Esophagus squamous epithelium (tissue), 5 donors: ENCODE data around the gene CD58. TPM values are rescaled to one million over a fixed set of nuclear protein-coding genes. Genes with fewer than 3 reads are reported as not detected.
"Not testable (repeated sequence)": the region's sequence is repeated elsewhere in the genome, so short reads cannot be mapped to it uniquely, and the experiment has no call there.

Experiments
- DNase-seq: peaks from one replicate; lab custom pipeline; 2025; lab: John Stamatoyannopoulos, UW
- H3K27ac ChIP-seq, 4 donors: fragments of 200-600 bp; sonication (generic); one replicate each; pipeline ENCODE4 v1.5.1; 2016 to 2019; ENCODE audit warnings: mild to moderate bottlenecking in 1 of 4
- H3K27me3 ChIP-seq, 4 donors: fragments of 200-600 bp; sonication (generic); 1 replicate in 3 of 4; 2 replicates in 1 of 4; pipeline versions ENCODE4 v1.5.1 to v1.6.0; 2017 to 2021; ENCODE audit warnings: antibody characterized with exemption in 1 of 4
- H3K36me3 ChIP-seq, 3 donors: fragments of 200-600 bp; sonication (generic); one replicate each; pipeline ENCODE4 v1.5.1; 2016 to 2019
- H3K4me1 ChIP-seq, 3 donors: fragments of 200-600 bp; sonication (generic); one replicate each; pipeline ENCODE4 v1.5.1; 2017 to 2019
- H3K4me3 ChIP-seq, 4 donors: fragments of 200-600 bp; sonication (generic); 1 replicate in 3 of 4; 2 replicates in 1 of 4; pipeline ENCODE4 v1.5.1; 2016 to 2019; ENCODE audit warnings: mild to moderate bottlenecking in 2 of 4, moderate library complexity in 1 of 4
- H3K9me3 ChIP-seq, 3 donors: fragments of 200-600 bp; sonication (generic); one replicate each; pipeline ENCODE4 v1.5.1; 2016 to 2019
- POLR2A ChIP-seq, 4 donors: fragments of 450-650 bp; IDR thresholded peaks; one replicate each; pipeline ENCODE4 v1.6.1; 2017; ENCODE audit warnings: antibody characterized with exemption in 4 of 4, mild to moderate bottlenecking in 4 of 4, moderate library complexity in 3 of 4
- WGBS, 2 donors: methylation state at CpG; one replicate each; pipeline ENCODE4 v1.1.5; 2018; 5-methylcytosine and 5-hydroxymethylcytosine counted together
- intact Hi-C: fragments of 100-400 bp; cut with DNase I; formaldehyde crosslinking; loops from one replicate; pipeline ENCODE4 v1.15.0; 2022
- total RNA-seq, 4 donors: library from RNA; depleted of rRNA; stranded (reverse); fragments of >200 nt; gene quantifications; one replicate each; pipeline ENCODE4 v1.1.0, GENCODE V29; 2016
- TF ChIP-seq, protein P1 (sequence below), 6 experiments: fragments of 450-650 bp in 4 of 6; fragments of 200-600 bp in 2 of 6; sonication (generic) in 2 of 6; IDR thresholded peaks; one replicate each; pipeline ENCODE4 v1.5.1; 2016 to 2019; ENCODE audit warnings: antibody characterized with exemption in 6 of 6, mild to moderate bottlenecking in 4 of 6, moderate library complexity in 4 of 6
- donor health status: DM: yes; HTN: yes; CAD: no.

CD58 gene
- total RNA-seq, 4 donors from 2014 or later: 19.4 to 54.4 (median 32.5) TPM

DNA sequence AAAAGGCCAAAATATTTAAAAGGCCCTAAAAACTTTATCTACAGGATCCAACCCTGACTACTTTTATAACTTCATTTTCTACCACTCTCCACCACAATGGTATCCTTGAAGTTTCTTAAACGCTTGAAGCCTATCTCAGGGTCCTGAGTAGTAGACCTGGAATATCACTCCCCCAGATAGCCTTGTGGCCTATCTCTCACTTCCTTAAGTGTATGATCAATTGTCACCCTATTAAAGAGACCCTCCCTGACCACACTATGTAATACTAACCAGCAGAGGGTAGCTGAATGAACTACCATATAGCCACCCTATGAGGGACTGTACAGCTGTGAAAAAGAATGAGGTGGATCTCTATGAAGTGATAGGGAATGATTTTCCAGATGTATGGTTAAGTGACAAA is 5.6 kb downstream of the CD58 start:
- Histone ChIP-seq H3K27ac (peak overlapping the region in 2 of 4 donors; percentile 43 to 55), H3K4me1 (peaks cover 19 to 72% (median 22%) of the 10 kb centered on the region in 3 donors), H3K4me3 (no peak overlapping the region), H3K9me3 (no peaks in the 10 kb centered on the region), H3K27me3 (no peaks in the 10 kb centered on the region), H3K36me3 (no peaks in the 10 kb centered on the region)
- TF ChIP-seq, protein P1, sequence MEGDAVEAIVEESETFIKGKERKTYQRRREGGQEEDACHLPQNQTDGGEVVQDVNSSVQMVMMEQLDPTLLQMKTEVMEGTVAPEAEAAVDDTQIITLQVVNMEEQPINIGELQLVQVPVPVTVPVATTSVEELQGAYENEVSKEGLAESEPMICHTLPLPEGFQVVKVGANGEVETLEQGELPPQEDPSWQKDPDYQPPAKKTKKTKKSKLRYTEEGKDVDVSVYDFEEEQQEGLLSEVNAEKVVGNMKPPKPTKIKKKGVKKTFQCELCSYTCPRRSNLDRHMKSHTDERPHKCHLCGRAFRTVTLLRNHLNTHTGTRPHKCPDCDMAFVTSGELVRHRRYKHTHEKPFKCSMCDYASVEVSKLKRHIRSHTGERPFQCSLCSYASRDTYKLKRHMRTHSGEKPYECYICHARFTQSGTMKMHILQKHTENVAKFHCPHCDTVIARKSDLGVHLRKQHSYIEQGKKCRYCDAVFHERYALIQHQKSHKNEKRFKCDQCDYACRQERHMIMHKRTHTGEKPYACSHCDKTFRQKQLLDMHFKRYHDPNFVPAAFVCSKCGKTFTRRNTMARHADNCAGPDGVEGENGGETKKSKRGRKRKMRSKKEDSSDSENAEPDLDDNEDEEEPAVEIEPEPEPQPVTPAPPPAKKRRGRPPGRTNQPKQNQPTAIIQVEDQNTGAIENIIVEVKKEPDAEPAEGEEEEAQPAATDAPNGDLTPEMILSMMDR (IDR thresholded peaks at IDR 0.05): no peak
- TF ChIP-seq POLR2A (IDR thresholded peaks at IDR 0.05): no peak
- intact Hi-C loops: no loop called here
- DNase-seq: no peak
- 85 to 100% methylated on average over 1 of the region's 1 CpG for WGBS, 2 donors

DNA sequence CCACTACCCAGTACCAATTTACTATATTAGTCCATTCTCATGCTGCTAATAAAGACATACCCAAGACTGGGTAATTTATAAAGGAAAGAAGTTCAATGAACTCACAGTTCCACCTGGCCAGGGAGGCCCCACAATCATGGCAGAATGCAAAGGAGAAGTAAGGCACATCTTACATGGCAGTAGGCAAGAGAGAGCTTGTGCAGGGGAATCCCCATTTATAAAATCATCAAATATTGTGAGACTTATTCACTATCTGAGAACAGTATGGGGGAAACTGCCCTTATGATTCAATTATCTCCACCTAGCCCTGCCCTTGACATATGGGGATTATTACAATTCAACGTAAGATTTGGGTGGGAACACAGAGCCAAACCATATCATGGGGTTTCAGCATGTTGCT is 6.4 kb downstream of the CD58 start:
- Histone ChIP-seq H3K27ac (peak overlapping the region in 1 of 4 donors; percentile 55), H3K36me3 (no peaks in the 10 kb centered on the region), H3K4me1 (peaks cover 14 to 67% (median 22%) of the 10 kb centered on the region in 3 donors), H3K4me3 (no peak overlapping the region), H3K27me3 (no peaks in the 10 kb centered on the region), H3K9me3 (no peaks in the 10 kb centered on the region)
- DNase-seq: no peak
- intact Hi-C loops: no loop called here
- WGBS, 2 donors: 50% methylated on average over 1 of the region's 1 CpG
- TF ChIP-seq, protein P1 (IDR thresholded peaks at IDR 0.05): no peak
- TF ChIP-seq POLR2A (IDR thresholded peaks at IDR 0.05): no peak

DNA sequence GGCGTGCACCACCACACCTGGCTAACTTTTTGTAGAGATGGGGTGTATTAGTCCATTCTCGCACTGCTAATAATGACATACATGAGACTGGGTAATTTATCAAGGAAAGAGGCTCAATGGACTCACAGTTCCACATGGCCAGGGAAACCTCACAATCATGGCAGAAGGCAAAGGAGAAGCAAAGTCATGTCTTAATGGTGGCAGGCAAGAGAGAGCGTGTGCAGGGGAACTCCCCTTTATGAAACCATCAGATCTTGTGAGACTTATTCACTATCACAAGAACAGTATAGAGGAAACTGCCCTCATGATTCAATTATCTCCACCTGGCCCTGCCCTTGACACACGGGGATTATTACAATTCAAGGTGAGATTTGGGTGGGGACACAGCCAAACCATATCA is 8.4 kb downstream of the CD58 start:
- 75 to 80% methylated on average over 4 of the region's 4 CpGs for WGBS, 2 donors
- DNase-seq, intact Hi-C loops, H3K9me3 ChIP-seq, H3K4me3 ChIP-seq, H3K27ac ChIP-seq, H3K27me3 ChIP-seq, H3K36me3 ChIP-seq: not testable (repeated sequence)
- H3K4me1 ChIP-seq: peaks cover 3 to 67% (median 12%) of the 10 kb centered on the region in 3 donors

DNA sequence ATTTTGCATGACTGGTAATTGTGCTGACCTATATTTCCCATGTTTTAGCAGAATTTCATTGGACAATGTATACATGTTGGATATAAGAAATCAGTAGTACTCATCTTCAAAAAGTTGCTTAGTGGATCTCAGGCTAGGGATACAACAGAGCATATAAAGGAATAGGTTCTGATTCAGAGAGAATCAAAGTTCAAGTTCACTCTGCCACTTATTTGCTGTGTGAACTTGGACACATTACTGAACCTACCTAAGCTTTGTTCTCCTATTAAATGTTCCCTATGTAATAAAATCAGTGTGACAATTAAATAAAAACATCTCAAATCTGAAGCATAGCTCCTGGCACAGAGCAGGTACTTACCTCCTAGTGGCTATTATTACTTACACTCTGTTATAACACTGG is 9.3 kb downstream of the CD58 start:
- no peaks in the 10 kb centered on the region for H3K27me3 ChIP-seq
- no peak for DNase-seq
- H3K9me3 ChIP-seq: no peaks in the 10 kb centered on the region
- no peak overlapping the region for H3K27ac ChIP-seq
- TF ChIP-seq, protein P1 (IDR thresholded peaks at IDR 0.05): no peak
- TF ChIP-seq POLR2A (IDR thresholded peaks at IDR 0.05): no peak
- intact Hi-C loops: no loop called here
- no peaks in the 10 kb centered on the region for H3K36me3 ChIP-seq
- peaks cover 3 to 67% (median 16%) of the 10 kb centered on the region in 3 donors for H3K4me1 ChIP-seq
- H3K4me3 ChIP-seq: no peak overlapping the region

DNA sequence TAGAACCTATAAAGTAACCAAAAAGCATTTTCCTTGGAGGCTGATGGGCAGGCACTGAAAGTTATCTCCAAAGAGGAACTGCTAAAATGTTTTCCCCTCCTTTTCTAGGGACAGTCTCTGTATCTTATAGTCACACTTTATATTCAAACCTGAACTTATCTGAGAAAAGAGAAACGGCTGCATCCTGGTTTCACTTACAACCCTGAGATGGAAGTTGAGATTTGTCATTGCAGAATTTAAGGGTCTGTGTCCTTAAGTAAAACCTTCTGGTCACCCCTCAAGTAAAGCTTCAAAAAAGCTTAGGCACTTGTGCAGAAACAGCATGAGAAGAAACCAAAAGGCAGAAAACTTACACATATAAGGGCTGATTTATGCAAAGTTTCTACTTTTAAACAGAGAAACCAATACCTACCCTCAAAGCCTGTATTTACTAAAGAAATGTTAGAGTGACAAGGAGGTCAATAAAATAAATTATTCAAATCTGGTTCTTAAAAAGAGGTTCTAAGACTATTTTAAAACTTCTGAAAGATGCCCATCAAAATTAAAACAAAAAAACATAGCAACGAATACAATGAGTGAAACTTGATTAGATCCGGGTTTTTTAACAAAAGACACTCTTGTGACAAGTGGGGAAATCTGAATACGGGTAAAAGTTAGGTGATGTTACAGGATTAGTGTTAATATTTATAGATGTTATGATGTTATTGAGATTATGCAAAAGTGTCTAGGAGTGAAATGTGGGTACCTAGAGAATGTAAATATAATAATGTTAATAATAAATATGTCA is 9.9 kb downstream of the CD58 start:
- Histone ChIP-seq H3K4me3 (no peak overlapping the region), H3K9me3 (no peaks in the 10 kb centered on the region), H3K4me1 (peaks cover 3 to 67% (median 20%) of the 10 kb centered on the region in 3 donors), H3K36me3 (no peaks in the 10 kb centered on the region), H3K27ac (no peak overlapping the region), H3K27me3 (no peaks in the 10 kb centered on the region)
- intact Hi-C loops: no loop called here
- WGBS, 2 donors: 60 to 75% methylated on average over 4 of the region's 4 CpGs
- DNase-seq: no peak
- TF ChIP-seq, protein P1 (IDR thresholded peaks at IDR 0.05): no peak
- TF ChIP-seq POLR2A (IDR thresholded peaks at IDR 0.05): no peak
